Fibroblast of skin of back (primary cell): Measurements from ENCODE around the gene PSMB7.

ENCODE experiments used
- DNase-seq: peaks from one replicate; pipeline ENCODE4 v3.0.0-alpha.2; 2013

PSMB7 gene

DNA sequence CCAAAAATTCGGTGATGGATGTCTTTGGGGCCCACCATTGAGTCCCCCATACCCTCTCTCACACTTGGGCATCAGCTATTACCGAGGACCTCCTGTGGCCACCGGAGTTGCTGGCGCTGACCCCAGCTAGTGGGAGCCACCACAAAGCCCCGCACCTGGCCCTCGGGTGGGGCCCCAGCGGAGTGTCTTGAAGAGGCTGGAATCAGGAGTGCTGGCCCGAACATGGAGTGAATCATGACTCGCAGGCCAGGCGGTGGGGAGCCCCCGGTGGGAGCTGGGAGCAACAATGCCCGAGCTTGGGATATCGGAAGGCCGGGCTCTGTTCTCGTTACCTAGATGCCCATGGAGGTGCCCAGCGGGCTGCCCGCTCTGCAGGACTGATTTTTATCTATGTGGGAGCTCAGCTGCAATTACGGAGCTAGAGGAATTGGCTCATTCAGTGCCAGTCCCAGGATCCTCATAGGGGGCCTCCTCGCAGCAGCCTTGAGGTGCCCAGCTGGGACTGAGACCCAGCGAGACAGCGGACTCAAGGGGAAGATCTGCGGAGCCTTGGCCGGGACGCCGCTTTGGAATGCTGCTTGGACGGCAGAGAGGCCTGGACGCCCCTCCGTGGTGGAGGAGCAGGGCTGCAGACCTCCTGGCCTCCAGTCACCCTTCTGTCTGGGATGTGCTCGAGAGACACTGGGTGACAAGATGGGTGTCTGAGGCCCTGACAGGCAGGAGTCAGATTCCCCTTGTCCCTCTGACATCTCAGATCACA lies 70.8 kb downstream of the PSMB7 start:
- no peak for DNase-seq

DNA sequence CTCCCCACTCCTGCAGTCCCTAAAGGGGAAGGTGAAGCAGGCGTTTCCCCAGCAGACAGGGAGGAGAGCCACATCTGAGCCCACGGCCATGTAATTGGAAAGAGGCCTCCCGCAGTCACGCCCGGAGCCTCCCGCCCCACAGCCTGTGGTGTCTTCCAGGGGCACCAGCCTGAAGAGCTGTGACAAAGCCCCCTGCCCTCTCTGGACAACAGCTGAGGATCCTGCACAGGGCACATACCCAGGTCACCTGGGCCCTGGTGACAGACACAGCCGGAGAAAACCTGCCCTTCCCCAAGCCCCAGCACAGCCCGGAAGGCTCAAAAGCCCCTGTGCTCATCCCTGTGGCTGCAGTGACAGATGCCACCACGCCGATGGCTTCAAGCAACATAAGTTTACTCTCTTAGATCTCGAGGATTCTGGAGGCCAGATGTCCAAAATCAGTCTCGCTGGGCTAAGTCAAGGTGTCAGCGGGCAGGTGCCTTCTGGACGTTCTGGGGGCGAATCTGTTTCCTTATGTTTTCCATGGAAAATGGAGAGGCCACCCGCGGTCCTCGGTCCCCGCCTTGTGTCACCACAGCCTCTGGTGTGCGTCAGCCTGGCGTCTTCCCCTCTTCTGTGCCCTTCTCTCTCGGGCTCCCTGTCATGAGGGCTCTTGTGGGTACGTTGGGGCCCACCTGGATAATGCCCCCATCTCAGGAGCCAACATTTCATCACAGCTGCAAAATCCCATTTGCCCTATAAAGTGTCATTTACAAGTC lies 71.5 kb downstream of the PSMB7 start:
- no peak for DNase-seq

DNA sequence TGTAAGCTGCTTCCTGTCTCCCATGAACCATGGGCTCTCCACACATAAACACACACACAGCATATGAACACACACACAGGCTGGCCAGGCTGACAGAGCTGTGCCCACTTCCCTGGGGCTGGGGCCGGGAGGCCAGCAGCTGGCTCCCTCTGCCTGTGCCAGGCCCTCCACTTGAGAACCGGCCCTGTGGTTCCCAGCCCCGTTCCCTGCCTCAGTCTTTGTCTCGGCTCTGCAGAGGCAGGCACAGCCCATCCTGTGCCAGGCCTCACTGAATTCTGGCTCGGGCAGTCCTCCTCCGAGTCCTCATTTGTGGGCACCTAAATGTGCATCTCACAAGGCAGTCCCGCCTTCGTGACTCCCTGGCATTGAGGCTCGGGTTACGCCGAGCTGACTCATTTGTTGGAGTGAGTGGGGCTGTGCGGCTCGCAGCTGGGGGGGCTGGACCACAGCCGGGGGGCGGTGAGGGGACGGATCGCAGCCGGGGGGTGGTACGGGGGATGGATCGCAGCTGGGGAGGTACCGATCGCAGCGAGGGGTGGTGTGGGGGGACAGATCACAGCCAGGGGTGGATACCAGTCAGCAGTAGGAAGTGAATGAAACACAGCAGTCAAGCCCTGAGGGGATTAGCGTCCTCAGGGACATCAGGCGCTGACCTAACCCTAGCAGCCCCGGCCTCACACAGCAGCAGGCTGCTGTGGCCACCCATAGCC lies 72.3 kb downstream of the PSMB7 start:
- peak; percentile 96 for DNase-seq

DNA sequence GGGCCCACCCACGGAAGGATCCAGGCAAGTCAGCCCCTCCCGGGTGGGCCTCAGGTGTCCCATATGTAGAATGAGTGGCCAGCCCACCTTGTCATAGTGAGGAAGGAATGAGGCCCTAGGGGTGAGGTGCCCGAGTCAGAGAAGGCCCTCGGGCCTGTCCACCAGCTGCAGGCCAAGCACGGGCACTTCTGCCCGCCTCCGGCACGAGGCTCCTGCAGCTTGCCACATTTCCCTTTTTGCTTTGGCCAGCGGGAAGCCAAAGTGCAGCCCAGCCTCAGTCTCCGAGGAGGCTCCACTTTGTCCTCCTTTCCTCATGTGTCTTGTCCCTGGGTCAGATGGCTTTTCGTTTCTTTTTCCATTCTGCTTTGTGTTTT lies 72.9 kb downstream of the PSMB7 start:
- DNase-seq = no peak

DNA sequence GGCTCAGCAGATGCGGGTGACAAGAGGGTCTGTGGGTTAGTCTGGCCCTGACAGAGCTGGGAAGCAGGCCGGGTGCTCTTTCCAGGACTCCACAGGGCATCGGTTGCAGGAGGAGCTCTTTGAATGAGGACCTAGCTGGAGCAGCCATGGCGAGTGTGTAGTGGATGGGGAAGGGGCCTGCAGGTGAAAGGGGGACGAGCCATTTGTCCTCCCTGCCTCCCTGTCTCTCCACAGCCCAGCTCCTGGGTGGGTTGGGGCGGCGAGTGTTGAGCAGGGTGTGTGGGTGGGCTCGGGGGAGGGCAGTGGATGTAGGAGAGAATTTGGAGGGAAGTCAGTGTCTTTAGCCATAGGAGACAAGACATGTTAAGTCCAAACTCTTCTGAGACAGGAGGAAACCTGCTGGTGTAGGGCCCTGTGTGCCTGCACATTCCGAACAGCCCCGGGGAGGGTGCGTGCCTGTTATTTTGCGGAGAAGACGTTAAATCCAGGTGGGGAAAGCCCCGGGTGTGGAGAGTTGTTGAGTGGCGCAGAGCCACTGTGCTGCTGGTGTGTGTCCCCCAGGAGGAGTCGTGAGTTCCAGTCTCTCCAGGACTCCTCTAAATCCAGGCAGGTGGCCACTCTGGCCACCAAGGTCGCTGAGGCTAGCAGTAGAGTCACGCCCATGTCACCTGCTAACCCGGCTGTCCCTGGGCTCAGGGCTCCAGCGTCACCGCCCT lies 73.6 kb downstream of the PSMB7 start:
- no peak for DNase-seq

DNA sequence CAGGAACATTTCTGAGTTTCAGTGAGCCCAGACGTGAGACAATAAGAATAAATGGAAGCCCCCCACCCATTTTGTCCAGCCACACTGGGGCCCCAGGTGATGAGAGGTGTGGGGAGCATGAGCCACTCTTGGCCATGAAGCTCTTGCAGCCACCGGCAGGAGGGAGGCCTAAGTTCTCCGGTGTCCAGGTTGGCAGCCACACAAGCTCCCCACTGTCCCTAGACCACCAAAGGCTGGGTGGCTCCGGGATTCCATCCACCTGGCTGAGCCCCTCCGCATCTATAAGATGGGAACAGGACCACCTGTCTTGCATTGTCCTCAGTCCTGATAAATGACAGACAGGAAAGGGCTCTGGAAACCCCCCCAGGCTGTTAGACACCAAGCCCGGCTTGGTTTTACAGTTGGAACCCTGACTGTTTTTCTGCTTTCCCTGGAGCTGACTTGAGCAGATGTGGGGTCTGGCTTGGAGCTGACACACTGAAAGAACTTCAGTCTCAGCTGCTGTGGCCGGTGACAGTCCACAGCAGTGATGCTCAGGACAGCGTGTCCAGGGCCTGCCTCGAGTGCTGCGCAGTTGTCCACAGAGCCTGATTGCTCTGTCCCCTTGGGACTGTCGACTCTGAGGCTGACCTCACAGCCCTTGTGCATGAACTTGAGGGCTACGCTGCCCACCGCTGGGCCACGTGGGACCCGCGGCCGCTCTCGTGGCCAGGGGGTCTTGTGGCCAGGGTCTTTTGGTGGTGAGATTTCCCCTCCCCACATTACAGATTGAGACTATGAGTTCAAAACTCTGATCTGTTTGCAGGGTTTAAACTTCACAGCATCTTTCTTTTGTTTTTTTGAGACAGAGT lies 74.8 kb downstream of the PSMB7 start:
- no peak for DNase-seq

DNA sequence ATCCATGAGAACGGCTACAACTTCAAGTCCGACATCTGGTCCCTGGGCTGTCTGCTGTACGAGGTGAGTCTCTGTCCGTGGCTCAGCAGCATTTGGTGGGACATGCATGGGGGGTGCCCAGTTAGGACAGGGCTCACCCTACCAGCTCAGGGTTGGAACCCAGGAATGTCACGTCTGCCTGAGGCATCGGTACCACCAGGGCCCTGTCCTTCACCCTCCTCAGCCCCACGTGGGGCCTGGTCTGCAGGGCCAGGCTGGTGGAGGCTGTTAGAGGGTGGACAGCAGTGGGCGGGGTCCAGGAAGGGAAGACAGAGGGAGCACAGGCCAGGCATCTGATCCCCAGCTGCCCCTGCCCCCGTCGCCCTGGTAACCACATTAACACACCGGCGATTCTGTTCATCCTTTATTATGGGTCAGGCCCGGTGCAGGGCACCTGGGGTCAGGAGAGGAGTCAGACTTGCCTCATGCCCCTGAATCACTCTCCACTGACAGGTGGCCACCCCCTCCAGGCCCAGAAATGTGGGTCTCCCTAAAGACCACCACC lies 75.6 kb downstream of the PSMB7 start:
- no peak for DNase-seq

DNA sequence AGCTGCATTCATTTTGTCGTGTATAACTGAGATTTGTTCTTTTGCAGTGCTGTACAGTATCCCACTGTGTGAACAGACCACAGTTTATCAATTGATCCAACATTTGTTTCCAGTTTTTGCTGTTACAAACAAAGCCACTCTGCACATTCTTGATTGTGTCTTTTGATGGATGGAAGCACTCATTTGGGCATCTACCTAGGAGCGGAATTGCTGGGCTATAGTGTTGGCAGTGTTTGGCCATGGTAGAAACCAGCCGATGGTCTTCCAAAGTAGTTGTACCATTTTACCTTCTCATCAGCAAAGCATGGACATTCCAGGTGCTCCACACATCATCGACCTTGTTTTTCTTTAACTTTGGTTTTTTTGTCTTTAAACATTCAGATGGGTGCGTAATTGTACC lies 77.7 kb downstream of the PSMB7 start:
- DNase-seq = no peak

DNA sequence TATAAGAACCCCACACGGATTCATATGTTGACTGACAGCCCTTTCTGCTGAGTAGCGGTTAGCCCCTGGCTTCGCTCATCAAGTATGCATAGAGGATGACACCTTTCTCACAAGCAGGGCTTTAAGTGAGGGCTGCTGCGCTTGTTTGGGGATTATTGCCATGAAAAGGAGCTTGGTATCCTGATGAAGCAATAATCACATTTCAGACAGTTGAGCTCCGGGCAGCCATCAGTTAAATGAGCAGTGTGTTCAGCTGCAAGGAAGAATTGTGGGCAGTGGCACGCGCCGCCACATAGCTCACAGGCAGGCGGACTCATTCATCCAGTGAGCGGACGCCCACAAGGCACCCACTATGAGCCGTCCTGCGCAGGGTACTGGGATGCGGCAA lies 79.9 kb downstream of the PSMB7 start:
- no peak for DNase-seq

DNA sequence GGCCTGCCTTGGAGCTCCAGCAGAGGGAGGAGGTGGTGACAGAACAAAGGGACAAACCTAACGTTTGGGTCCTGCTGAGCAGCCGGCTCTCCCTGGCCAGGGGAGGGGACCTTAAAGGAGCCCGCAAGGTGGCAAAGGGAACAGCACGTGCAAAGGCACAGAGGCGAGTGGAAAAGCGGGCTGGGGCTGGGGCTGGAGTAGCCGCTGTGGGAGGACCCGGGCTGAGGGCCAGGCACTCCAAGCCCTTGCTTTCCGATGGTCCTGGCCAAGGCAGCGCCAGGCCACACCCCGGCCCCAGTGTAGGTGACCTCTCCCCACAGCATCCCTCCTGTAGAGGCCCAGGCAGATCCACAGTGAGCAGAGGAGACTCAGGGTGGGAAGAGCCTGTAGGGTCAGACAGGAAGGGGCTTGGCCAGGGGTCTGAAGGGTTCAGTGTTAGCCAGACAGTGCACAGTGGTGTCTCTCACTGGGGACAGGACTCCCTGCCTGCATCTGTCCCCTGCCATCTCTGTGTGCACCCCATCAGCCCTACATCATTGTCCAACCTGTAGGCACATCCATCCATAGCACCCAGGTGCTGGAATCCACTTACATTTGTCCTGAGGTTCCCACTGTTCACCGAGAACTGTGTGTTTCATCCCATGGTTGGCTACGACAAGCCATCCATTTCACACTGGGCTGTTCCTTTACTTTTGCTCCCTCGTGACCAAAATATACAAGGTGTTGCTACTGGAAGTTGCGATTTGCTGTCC lies 80.5 kb downstream of the PSMB7 start:
- no peak for DNase-seq

DNA sequence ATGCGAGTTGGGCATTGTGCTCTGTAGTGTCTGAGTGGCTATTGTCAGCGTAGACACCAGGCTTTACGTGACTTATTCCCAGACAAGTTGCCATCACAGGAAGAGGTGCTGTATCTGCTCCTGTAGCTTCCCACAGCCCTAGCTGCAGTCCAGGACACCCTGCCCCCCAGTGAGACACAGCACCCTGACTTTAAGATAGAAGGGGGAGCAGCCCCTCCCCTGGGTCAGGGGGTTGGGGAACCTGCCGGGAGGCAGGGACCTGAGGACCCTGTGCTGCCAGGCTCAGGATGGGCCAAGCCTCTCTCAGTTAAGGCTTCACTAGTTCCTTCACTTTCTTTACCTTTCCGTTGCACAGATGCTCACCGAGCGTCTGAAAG lies 82.1 kb downstream of the PSMB7 start:
- DNase-seq = no peak

DNA sequence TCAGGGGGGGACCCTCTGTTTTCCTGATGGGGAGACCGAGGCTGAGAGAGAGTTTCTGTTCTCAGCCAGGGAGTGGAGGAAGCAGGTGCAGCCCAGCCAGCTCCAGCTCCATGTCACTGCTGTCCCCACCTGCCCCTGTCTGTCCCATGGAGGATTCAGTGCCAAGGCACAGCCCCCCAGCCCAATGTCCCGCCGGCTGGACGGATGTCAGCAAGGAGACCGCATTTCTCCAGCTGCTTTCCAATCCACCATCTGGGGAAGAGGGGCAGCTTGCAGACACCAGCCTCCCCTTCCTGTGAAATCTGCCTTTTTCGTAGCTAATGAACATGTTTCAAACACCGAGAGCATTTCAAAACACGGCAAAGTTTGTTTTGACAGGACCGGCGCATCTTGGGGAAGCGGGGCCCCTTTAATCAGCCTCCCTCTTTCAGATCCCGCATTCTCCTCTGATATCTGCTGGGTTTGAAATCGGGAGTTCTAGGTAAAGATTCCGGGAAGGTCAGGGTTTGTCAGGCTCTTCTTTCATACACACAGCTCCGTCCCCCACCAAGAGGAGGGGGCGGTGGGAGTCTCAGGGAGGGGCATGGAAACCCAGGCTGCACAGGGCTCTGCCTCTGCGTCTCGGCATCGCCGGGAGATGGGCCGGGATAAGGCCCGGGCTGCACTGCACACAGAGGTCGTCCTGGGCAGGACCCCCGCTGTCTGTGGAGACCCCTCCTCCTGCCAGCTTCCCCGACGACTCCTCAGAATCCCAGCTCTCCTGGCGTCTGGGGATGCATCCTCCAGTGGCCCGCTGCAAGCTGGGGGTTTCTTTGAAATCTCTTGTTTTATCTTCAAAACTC lies 82.7 kb downstream of the PSMB7 start:
- no peak for DNase-seq

DNA sequence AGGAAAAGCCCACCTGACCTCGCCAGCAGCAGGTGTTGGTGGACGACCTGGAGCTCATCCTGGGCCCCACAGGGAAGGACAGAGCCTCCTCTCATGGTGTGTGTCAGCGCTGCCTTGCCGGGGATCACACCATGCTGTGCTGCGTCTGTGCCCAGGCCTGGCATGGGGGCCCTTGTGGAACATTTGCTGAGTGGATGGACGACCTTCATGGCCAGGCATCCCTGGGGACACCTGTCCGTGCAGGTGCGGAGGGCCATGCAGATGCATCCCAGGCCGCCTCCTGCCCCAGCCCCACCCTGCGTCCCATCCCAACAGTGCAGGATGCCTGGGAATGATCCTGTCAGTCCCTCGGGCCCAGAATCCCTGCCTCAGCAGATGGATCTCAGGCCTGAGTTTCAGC lies 83.7 kb downstream of the PSMB7 start:
- no peak for DNase-seq

DNA sequence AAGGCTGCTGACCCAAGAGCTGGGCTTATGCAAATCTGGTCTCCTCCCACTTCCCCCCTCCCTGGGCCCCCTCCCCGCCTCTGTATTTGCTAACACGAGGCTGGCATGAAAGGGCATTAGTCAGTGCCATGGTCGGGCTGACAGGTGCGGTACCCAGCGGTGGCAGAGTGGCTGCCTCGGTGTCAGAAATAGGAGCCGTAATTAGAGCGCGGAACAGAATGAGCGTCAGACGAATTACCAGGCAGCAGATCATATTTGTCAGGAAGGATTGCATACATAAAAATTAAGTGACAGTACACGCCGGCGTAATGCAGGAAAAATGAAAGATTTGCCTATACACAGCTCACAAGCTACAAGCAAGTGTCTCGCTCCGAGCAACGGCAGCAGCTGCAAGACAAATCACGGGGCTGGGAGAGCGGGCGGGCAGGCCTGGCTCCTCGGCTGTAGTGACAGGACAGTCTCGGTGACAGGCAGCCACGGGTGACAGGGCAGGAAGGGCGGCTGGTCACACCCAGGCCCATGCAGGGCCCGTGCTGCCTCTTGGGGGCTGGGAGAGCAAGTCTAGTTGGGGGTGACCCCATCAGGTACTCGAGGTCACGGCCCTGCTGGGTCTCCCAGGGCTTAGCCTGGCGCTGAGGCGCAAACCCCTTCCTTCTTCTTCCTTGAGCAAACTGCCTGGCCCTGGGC lies 85.1 kb downstream of the PSMB7 start:
- no peak for DNase-seq

DNA sequence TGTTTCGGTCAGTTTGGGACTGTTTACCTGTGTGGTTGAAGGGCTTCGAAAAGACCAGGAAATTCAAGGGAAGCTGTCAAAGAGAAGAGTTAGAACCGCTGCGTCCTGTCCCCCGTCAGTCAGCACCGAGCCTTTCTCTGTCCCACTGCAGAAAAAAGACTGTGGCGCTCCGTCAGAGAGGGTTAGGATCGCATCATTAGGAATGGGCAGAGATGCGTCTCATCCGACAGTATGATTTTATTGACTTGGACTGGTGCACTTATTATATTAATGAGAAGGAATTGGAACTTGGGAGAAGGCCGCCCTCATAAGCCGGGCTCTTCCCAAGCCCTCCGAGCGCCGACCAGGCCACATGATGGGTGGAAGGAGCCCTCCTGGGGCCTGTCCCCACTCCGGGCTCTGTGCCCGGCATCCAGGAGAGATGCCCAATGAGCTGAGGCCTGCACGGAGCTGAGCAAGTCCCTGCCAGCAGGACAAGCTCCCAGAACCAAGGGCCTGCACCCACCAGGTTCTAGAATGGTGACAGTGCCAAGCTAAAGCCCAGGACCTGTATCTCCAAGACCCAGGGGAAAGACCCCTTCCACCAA lies 85.9 kb downstream of the PSMB7 start:
- DNase-seq = no peak

DNA sequence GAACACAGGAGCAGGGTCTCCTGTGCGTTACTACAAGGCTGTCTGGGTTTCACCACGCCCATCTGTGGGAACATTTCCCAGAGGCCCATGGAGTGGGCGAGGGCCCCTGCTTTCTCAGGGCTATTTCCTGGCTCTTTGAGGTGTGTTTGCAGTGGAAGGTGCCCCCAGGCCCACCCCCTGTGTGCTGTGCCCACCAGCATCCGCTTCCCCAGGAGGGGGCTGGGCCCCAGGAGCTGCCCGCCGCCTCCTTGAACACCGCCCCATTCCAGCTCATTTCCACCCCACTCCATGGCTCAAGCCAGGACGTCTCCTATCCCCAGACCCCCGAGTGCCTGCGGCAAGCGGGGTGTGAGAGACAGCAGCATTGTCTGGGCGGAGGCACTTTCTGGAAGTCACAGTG lies 87.0 kb downstream of the PSMB7 start:
- no peak for DNase-seq

DNA sequence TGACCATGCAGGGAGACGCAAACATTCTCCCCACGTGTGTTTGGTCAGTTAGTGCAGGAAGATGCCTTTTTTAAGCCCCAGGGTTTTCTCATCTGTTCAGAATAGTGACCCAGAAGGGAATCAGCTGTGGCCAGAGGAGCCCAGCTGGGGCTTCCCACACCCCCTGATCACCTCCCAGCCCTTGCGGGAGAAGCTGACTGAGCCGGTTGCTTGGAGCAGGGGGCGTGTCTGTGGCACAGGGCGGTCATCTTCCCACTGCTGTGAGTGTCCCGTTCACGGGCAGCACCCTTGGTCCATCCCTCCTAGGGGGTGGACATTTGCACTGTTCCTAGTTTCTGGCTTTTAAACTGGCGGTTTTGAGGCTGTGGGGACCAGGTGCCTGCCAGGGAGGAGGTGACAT lies 87.8 kb downstream of the PSMB7 start:
- DNase-seq = no peak

DNA sequence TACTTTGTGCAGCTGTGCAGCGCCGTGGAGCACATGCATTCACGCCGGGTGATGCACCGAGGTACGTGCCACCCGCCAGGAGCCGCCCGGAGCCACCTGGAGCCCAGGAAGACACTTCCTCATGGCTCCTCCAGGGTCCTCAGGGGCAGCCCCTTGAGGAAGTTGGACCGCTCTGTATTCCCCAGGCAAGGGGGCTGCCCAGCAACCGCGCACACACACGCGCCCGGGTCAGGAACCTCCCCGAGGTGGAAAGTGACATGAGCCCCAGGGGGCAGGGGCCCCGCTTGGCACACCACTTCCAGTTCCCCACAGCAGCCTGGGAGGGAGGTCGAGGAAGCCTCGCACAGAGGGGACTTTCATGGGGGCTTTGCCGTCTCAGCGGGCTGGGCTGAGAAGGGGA lies 88.9 kb downstream of the PSMB7 start:
- DNase-seq = no peak

DNA sequence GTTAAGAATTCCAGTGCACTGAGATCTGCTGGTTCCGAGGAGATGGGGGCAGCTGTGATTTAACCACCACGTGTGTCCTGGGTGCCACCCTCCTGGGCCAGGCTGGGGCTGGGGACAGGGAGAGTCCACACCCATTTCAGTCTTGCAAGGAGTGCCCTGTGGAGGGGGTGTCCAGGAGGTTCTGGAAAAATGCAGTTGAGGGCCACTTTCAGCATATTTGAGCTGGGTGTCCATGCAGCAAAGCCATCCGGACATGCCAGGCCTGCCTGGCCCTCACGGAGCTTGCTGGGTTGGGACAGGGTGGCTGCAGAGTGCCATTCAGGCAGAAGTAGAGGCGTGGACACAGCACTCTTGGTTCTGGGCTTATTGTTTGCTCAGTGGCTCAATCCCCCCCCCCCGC lies 89.4 kb downstream of the PSMB7 start:
- no peak for DNase-seq
